ENCODE data around the gene B3GALT6.

Gene B3GALT6

GRCh38 chr1:1216770-1217620, 15.0 kb upstream of the B3GALT6 start:
- Histone ChIP-seq H3K36me3 (ENCODE audit: control insufficient read depth in 2 of 2, insufficient read depth in 2 of 2, low read length in 2 of 2) (peaks cover 35 to 44% of the 10 kb centered on the region in 2 donors), H3K4me1 (ENCODE audit: control insufficient read depth in 2 of 2, insufficient read depth in 2 of 2, low read length in 2 of 2) (peaks cover 3 to 5% of the 10 kb centered on the region in 2 donors), H3K27me3 (ENCODE audit: control insufficient read depth in 2 of 2, insufficient read depth in 2 of 2, low read length in 2 of 2) (no peaks in the 10 kb centered on the region), H3K9ac (ENCODE audit: low read depth in 1 of 2, low read length in 2 of 2) (no peak overlapping the region), H3K27ac (ENCODE audit: low read depth in 2 of 2, low read length in 2 of 2) (peak overlapping the region in 1 of 2 donors; percentile 4), H3K4me3 (ENCODE audit: low read length in 2 of 2) (no peak overlapping the region), H3K9me3 (ENCODE audit: control insufficient read depth in 2 of 2, low read length in 2 of 2) (no peaks in the 10 kb centered on the region)

GRCh38 chr1:1217621-1218523, 14.2 kb upstream of the B3GALT6 start:
- H3K4me3 ChIP-seq (ENCODE audit: low read length in 2 of 2): no peak overlapping the region
- H3K27me3 ChIP-seq (ENCODE audit: control insufficient read depth in 2 of 2, insufficient read depth in 2 of 2, low read length in 2 of 2): no peaks in the 10 kb centered on the region
- no peaks in the 10 kb centered on the region for H3K9me3 ChIP-seq (ENCODE audit: control insufficient read depth in 2 of 2, low read length in 2 of 2)
- H3K27ac ChIP-seq (ENCODE audit: low read depth in 2 of 2, low read length in 2 of 2): no peak overlapping the region
- H3K36me3 ChIP-seq (ENCODE audit: control insufficient read depth in 2 of 2, insufficient read depth in 2 of 2, low read length in 2 of 2): peaks cover 41 to 50% of the 10 kb centered on the region in 2 donors
- no peak overlapping the region for H3K9ac ChIP-seq (ENCODE audit: low read depth in 1 of 2, low read length in 2 of 2)
- peaks cover 0 to 5% of the 10 kb centered on the region in 2 donors for H3K4me1 ChIP-seq (ENCODE audit: control insufficient read depth in 2 of 2, insufficient read depth in 2 of 2, low read length in 2 of 2)

GRCh38 chr1:1218524-1219200, 13.4 kb upstream of the B3GALT6 start:
- no peaks in the 10 kb centered on the region for H3K27me3 ChIP-seq (ENCODE audit: control insufficient read depth in 2 of 2, insufficient read depth in 2 of 2, low read length in 2 of 2)
- H3K9me3 ChIP-seq (ENCODE audit: control insufficient read depth in 2 of 2, low read length in 2 of 2): no peaks in the 10 kb centered on the region
- H3K27ac ChIP-seq (ENCODE audit: low read depth in 2 of 2, low read length in 2 of 2): no peak overlapping the region
- no peak overlapping the region for H3K4me3 ChIP-seq (ENCODE audit: low read length in 2 of 2)
- H3K36me3 ChIP-seq (ENCODE audit: control insufficient read depth in 2 of 2, insufficient read depth in 2 of 2, low read length in 2 of 2): peaks cover 48 to 57% of the 10 kb centered on the region in 2 donors
- H3K9ac ChIP-seq (ENCODE audit: low read depth in 1 of 2, low read length in 2 of 2): no peak overlapping the region
- H3K4me1 ChIP-seq (ENCODE audit: control insufficient read depth in 2 of 2, insufficient read depth in 2 of 2, low read length in 2 of 2): no peaks in the 10 kb centered on the region

- H3K27me3 ChIP-seq (ENCODE audit: control insufficient read depth in 2 of 2, insufficient read depth in 2 of 2, low read length in 2 of 2): no peaks in the 10 kb centered on the region
- H3K9me3 ChIP-seq (ENCODE audit: control insufficient read depth in 2 of 2, low read length in 2 of 2): no peaks in the 10 kb centered on the region
- peaks cover 48 to 57% of the 10 kb centered on the region in 2 donors for H3K36me3 ChIP-seq (ENCODE audit: control insufficient read depth in 2 of 2, insufficient read depth in 2 of 2, low read length in 2 of 2)
- H3K4me1 ChIP-seq (ENCODE audit: control insufficient read depth in 2 of 2, insufficient read depth in 2 of 2, low read length in 2 of 2): no peaks in the 10 kb centered on the region
- H3K27ac ChIP-seq (ENCODE audit: low read depth in 2 of 2, low read length in 2 of 2): no peak overlapping the region
- no peak overlapping the region for H3K9ac ChIP-seq (ENCODE audit: low read depth in 1 of 2, low read length in 2 of 2)
- H3K4me3 ChIP-seq (ENCODE audit: low read length in 2 of 2): no peak overlapping the region
Observed at GRCh38 chr1:1219341-1219740, 12.7 kb upstream of the B3GALT6 start.

GRCh38 chr1:1220197-1220596, 11.8 kb upstream of the B3GALT6 start:
- no peak overlapping the region for H3K27ac ChIP-seq (ENCODE audit: low read depth in 2 of 2, low read length in 2 of 2)
- no peak overlapping the region for H3K9ac ChIP-seq (ENCODE audit: low read depth in 1 of 2, low read length in 2 of 2)
- H3K27me3 ChIP-seq (ENCODE audit: control insufficient read depth in 2 of 2, insufficient read depth in 2 of 2, low read length in 2 of 2): no peaks in the 10 kb centered on the region
- H3K9me3 ChIP-seq (ENCODE audit: control insufficient read depth in 2 of 2, low read length in 2 of 2): no peaks in the 10 kb centered on the region
- H3K36me3 ChIP-seq (ENCODE audit: control insufficient read depth in 2 of 2, insufficient read depth in 2 of 2, low read length in 2 of 2): peaks cover 55 to 57% of the 10 kb centered on the region in 2 donors
- H3K4me1 ChIP-seq (ENCODE audit: control insufficient read depth in 2 of 2, insufficient read depth in 2 of 2, low read length in 2 of 2): no peaks in the 10 kb centered on the region
- no peak overlapping the region for H3K4me3 ChIP-seq (ENCODE audit: low read length in 2 of 2)

- no peak overlapping the region for H3K27ac ChIP-seq (ENCODE audit: low read depth in 2 of 2, low read length in 2 of 2)
- no peak overlapping the region for H3K9ac ChIP-seq (ENCODE audit: low read depth in 1 of 2, low read length in 2 of 2)
- H3K27me3 ChIP-seq (ENCODE audit: control insufficient read depth in 2 of 2, insufficient read depth in 2 of 2, low read length in 2 of 2): no peaks in the 10 kb centered on the region
- H3K36me3 ChIP-seq (ENCODE audit: control insufficient read depth in 2 of 2, insufficient read depth in 2 of 2, low read length in 2 of 2): peaks cover 57 to 63% of the 10 kb centered on the region in 2 donors
- H3K4me1 ChIP-seq (ENCODE audit: control insufficient read depth in 2 of 2, insufficient read depth in 2 of 2, low read length in 2 of 2): no peaks in the 10 kb centered on the region
- H3K4me3 ChIP-seq (ENCODE audit: low read length in 2 of 2): no peak overlapping the region
- no peaks in the 10 kb centered on the region for H3K9me3 ChIP-seq (ENCODE audit: control insufficient read depth in 2 of 2, low read length in 2 of 2)
Observed at GRCh38 chr1:1221887-1222574, 10.0 kb upstream of the B3GALT6 start.

- no peaks in the 10 kb centered on the region for H3K9me3 ChIP-seq (ENCODE audit: control insufficient read depth in 2 of 2, low read length in 2 of 2)
- H3K9ac ChIP-seq (ENCODE audit: low read depth in 1 of 2, low read length in 2 of 2): no peak overlapping the region
- no peak overlapping the region for H3K4me3 ChIP-seq (ENCODE audit: low read length in 2 of 2)
- H3K4me1 ChIP-seq (ENCODE audit: control insufficient read depth in 2 of 2, insufficient read depth in 2 of 2, low read length in 2 of 2): no peaks in the 10 kb centered on the region
- H3K36me3 ChIP-seq (ENCODE audit: control insufficient read depth in 2 of 2, insufficient read depth in 2 of 2, low read length in 2 of 2): peaks cover 56 to 62% of the 10 kb centered on the region in 2 donors
- H3K27ac ChIP-seq (ENCODE audit: low read depth in 2 of 2, low read length in 2 of 2): no peak overlapping the region
- H3K27me3 ChIP-seq (ENCODE audit: control insufficient read depth in 2 of 2, insufficient read depth in 2 of 2, low read length in 2 of 2): no peaks in the 10 kb centered on the region
Observed at GRCh38 chr1:1222575-1223225, 9.3 kb upstream of the B3GALT6 start.

GRCh38 chr1:1223321-1223720, 8.7 kb upstream of the B3GALT6 start:
- Histone ChIP-seq H3K4me1 (ENCODE audit: control insufficient read depth in 2 of 2, insufficient read depth in 2 of 2, low read length in 2 of 2) (no peaks in the 10 kb centered on the region), H3K36me3 (ENCODE audit: control insufficient read depth in 2 of 2, insufficient read depth in 2 of 2, low read length in 2 of 2) (peaks cover 56 to 63% of the 10 kb centered on the region in 2 donors), H3K9me3 (ENCODE audit: control insufficient read depth in 2 of 2, low read length in 2 of 2) (no peaks in the 10 kb centered on the region), H3K4me3 (ENCODE audit: low read length in 2 of 2) (no peak overlapping the region), H3K27me3 (ENCODE audit: control insufficient read depth in 2 of 2, insufficient read depth in 2 of 2, low read length in 2 of 2) (no peaks in the 10 kb centered on the region), H3K27ac (ENCODE audit: low read depth in 2 of 2, low read length in 2 of 2) (no peak overlapping the region), H3K9ac (ENCODE audit: low read depth in 1 of 2, low read length in 2 of 2) (no peak overlapping the region)

GRCh38 chr1:1223891-1224290, 8.1 kb upstream of the B3GALT6 start:
- H3K9ac ChIP-seq (ENCODE audit: low read depth in 1 of 2, low read length in 2 of 2): no peak overlapping the region
- H3K27ac ChIP-seq (ENCODE audit: low read depth in 2 of 2, low read length in 2 of 2): no peak overlapping the region
- peaks cover 56 to 63% of the 10 kb centered on the region in 2 donors for H3K36me3 ChIP-seq (ENCODE audit: control insufficient read depth in 2 of 2, insufficient read depth in 2 of 2, low read length in 2 of 2)
- no peaks in the 10 kb centered on the region for H3K9me3 ChIP-seq (ENCODE audit: control insufficient read depth in 2 of 2, low read length in 2 of 2)
- no peak overlapping the region for H3K4me3 ChIP-seq (ENCODE audit: low read length in 2 of 2)
- no peaks in the 10 kb centered on the region for H3K27me3 ChIP-seq (ENCODE audit: control insufficient read depth in 2 of 2, insufficient read depth in 2 of 2, low read length in 2 of 2)
- H3K4me1 ChIP-seq (ENCODE audit: control insufficient read depth in 2 of 2, insufficient read depth in 2 of 2, low read length in 2 of 2): no peaks in the 10 kb centered on the region

Data from mucosa of rectum (tissue), 2 donors.